ENCODE data around the gene GNG13.
A peak's percentile ranks its signal among the peaks of the same experiment; 100 is the strongest.
"Not testable (repeated sequence)": the region's sequence is repeated elsewhere in the genome, so short reads cannot be mapped to it uniquely, and the experiment has no call there.

The GNG13 gene

GRCh38 chr16:831571-832413 lies 31.3 kb upstream of the GNG13 start:
- DNase-seq = no peak

DNA sequence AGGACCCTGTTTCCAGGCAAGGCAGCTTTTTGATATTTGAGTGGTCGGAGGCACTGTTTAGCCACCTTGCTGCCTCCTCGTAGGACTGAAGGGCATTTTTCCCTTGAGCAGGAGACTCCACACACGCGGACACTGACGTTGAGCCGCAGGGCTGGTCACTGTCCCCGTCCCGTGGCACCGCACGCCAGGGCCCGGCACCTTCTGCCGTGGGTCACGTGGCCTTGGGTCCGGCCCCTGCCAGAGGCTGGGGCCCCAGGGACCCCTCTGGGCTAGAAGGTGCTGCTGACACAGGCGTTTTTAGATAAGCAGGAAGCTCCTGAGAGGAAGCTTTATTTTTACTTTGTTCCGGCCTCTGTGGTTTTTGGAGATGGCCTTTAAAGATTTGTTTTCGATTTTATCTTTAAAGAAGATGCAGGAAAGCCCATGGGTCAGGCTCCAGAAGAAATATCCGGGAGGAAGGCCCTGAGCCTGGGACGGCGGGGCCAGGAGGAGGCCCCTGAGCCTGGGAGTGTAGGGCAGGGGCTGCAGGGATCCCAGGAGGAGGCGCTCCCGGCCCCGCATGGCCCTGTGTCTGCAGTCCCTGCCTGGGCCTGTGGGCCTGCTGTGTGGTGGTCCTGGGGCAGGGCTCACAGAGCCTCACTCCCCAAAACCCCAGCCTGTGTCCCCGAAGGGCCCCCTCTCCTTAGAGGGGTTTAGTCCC lies 30.5 kb upstream of the GNG13 start:
- no peak for DNase-seq

DNA sequence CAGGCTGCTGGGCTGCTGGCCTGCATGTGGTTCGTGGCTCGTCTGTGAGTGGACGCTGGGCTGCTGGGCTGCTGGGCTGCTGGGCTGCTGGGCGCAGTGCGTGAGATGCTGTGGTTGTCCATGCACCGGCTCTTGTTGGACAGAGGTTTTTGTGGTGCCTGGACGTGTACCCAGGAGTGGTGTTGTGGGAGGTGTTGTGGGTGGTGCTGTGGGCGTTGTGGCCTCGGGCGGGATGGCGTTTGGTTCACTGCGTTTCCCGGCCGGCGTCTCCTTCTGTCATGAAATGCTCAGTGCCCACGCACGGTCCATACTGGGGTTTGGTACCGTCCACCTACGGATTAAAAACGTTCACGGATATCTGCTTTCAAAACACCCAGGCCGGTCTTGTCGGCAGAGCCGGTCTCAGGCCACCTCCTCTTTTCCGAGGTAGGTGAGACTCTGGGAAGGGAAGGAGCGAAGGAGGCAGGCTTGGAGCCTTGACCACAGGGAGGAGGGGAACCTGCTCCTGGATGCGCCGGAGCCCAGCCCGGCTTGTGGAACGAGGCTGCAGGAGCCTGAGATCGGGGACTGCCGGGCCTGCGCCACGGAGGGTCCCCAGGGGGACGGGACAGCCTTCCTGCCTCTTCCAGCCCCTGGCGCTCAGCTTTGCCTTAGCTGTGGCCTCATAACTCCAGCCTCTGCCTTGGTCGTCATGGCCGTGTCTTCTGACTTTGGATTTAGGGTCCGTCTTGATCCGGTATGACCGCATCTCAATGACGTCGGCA lies 29.8 kb upstream of the GNG13 start:
- DNase-seq = no peak

- DNase-seq = no peak
These were observed 28.4 kb upstream of the GNG13 start for GRCh38 chr16:828891-829290.

- no peak for DNase-seq
These were observed 27.0 kb upstream of the GNG13 start for GRCh38 chr16:827513-827912.

- peak; percentile 27 for DNase-seq
These were observed 25.0 kb upstream of the GNG13 start for GRCh38 chr16:825341-826061.

- no peak for DNase-seq
These were observed 24.1 kb upstream of the GNG13 start for GRCh38 chr16:824601-825000.

DNA sequence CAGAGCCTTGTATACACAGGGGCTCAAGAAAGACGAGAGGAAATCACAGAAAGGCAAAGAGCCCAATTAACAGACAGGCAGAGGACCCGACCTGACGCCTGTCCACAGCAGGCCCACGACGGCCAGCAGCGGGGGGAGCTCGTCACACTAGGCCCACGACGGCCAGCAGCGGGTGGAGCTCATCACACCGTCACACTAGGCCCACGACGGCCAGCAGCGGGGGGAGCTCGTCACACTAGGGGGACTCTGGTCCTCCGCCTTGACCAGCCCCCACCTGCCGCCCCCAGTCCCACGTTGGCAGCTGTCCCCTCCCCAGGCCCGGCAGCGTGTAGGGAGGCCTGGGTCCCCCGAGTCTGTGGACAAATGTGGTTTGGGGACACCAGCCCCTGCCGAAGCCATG lies 23.7 kb upstream of the GNG13 start:
- no peak for DNase-seq

- DNase-seq = no peak
These were observed 22.4 kb upstream of the GNG13 start for GRCh38 chr16:822909-823297.

- DNase-seq = no peak
These were observed 21.8 kb upstream of the GNG13 start for GRCh38 chr16:822174-822908.

DNA sequence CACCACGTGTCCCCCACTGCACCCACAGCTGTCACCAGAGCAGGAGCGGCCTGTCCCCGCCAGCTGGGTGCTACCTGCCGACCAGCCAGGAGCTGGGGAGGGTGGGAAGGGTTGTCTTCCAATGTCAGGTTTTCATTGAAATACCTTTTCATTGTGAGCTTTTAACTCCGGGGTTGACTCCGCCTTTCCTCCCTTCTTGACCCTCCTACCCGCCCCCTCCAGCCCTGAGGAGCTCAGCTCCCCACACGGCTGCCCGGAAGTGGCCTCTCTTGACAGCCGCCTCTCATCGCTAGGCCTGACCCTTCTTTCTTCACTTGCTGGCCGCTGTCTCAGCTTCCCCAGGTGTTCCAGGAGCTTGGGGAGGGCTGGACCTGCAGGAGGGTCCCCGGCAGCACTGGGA lies 21.2 kb upstream of the GNG13 start:
- no peak for DNase-seq

GRCh38 chr16:820748-821147 lies 20.2 kb upstream of the GNG13 start:
- DNase-seq = no peak

GRCh38 chr16:820044-820408 lies 19.5 kb upstream of the GNG13 start:
- not testable (repeated sequence) for DNase-seq

DNA sequence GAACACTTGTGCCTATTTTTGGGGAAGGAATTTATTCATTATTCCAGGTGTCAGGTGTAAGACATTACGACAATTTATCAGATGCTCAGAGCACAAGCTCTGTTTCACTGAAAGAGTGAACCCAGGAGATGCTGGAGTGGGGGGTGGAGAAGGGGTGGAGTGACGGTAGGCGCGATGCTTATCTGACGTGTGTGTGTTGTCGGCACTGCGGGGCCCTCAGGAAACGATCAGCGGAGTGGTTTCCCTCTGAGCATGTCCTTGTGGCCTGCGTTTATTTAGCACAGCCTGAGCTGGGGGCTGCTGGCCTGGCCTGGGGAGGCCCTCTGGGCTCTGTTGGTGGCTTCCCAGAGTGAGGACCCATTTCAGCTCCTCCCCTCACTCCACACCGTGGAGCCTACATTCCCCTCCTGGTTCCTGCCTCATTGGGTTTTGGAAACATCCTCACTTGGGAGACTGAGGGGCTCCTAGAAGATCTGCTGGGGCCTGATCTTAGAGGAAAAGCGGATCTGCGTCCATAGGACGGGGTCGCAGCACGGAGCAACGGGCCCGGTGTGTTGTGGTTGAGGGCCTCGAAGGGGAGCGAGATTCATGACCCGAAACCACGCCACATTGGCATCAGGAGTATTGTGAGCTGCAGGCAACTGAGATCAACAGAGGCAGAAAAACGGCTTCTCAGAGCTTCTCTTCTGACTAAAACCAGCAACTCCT lies 19.0 kb upstream of the GNG13 start:
- no peak for DNase-seq

- no peak for DNase-seq
These were observed 18.1 kb upstream of the GNG13 start for GRCh38 chr16:818592-818991.

- DNase-seq = no peak
These were observed 17.6 kb upstream of the GNG13 start for GRCh38 chr16:818132-818531.

DNA sequence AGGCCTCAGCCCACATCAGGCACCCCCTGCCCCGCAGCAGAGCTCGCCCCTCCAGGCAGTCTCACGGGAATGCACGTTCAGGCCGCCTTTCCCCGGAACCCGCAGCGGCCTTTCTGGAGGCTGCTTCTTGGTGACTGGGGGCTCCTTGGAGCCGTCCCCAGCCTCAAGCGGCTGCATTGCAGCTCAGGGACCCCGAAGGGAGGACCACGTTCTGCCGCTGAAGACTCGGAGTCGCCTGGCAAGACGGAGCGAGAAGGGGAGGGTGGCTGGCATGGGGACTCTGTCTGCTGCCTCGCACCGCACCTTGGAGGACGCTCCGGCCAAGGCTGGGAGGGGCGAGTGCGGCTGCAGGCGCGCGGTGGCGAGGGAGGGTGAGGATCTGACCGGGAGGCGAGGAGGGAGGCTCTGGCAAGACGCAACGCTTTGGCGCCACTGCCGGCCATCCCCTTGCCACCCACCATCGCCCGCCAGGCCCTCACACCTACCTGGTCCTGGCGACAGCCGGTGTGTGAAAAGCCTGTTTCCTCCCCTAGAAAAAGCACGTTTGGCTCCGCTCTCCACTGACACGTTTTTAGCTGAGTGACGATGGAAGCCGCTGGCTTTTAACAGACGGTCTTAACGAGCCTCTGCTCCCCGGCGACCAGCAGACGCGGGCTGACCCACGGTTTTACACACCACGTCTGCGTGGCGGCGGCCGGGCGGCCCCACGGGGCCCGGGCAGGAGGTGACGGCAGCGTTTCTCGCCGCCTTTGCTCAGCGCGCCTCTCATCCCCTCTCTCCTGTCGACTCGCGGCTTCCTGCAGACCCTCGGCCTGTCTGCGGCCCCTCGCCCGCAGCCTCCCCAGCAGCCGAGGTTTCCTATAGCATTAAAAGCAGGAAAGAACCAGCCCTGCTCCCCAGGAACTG lies 16.7 kb upstream of the GNG13 start:
- DNase-seq = no peak

DNA sequence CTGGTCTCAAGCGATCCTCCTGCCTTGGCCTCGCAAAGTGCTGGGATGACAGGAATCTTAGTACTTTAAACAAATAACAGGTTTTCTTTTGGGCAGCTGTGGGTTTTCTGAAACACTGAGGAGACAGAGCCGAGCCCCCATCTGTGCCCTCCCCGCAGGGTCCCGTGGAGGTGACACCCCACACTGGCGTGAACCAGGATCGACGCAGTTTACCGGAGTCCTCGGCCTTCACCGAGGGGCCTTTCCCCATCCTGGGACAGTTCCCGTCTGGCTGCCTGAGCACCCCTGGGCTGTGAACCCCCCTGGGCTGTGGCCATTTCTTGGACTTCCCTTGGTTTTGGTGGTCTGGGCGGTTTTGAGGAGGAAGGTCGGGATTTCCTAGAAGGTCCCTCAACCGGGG lies 15.3 kb upstream of the GNG13 start:
- no peak for DNase-seq

GRCh38 chr16:814974-815373 lies 14.4 kb upstream of the GNG13 start:
- no peak for DNase-seq

- DNase-seq = no peak
These were observed 13.4 kb upstream of the GNG13 start for GRCh38 chr16:813916-814412.
